ENCODE measurements around the gene DSCAML1. TPM values are rescaled to one million over a fixed set of nuclear protein-coding genes. Genes with fewer than 3 reads are reported as not detected.

The DSCAML1 gene
- total RNA-seq, 1 donor from 2014 or later, result 8.0 TPM

GRCh38 chr11:117613521-117613920, 183.5 kb downstream of the DSCAML1 start:
- no peak for DNase-seq (ENCODE audit: low spot score)

- DNase-seq (ENCODE audit: low spot score), result no peak
Observed at GRCh38 chr11:117612177-117612576, 184.8 kb downstream of the DSCAML1 start.

GRCh38 chr11:117610901-117611300, 186.1 kb downstream of the DSCAML1 start:
- DNase-seq (ENCODE audit: low spot score), result no peak

- DNase-seq (ENCODE audit: low spot score), result no peak
Observed at GRCh38 chr11:117610045-117610444, 187.0 kb downstream of the DSCAML1 start.

- no peak for DNase-seq (ENCODE audit: low spot score)
Observed at GRCh38 chr11:117607449-117607848, 189.6 kb downstream of the DSCAML1 start.

GRCh38 chr11:117606790-117607189, 190.2 kb downstream of the DSCAML1 start:
- DNase-seq (ENCODE audit: low spot score), result no peak

GRCh38 chr11:117606211-117606610, 190.8 kb downstream of the DSCAML1 start:
- DNase-seq (ENCODE audit: low spot score), result no peak

GRCh38 chr11:117605331-117605730, 191.7 kb downstream of the DSCAML1 start:
- DNase-seq (ENCODE audit: low spot score), result no peak

GRCh38 chr11:117604336-117604995, 192.6 kb downstream of the DSCAML1 start:
- DNase-seq (ENCODE audit: low spot score), result no peak

- DNase-seq (ENCODE audit: low spot score), result no peak
Observed at GRCh38 chr11:117603932-117604331, 193.1 kb downstream of the DSCAML1 start.

- DNase-seq (ENCODE audit: low spot score), result no peak
Observed at GRCh38 chr11:117601006-117601708, 195.9 kb downstream of the DSCAML1 start.

- DNase-seq (ENCODE audit: low spot score), result no peak
Observed at GRCh38 chr11:117600234-117600783, 196.7 kb downstream of the DSCAML1 start.

- DNase-seq (ENCODE audit: low spot score), result peak; percentile 17
Observed at GRCh38 chr11:117597071-117597470, 199.9 kb downstream of the DSCAML1 start.

- no peak for DNase-seq (ENCODE audit: low spot score)
Observed at GRCh38 chr11:117595440-117595839, 201.6 kb downstream of the DSCAML1 start.

GRCh38 chr11:117594721-117595120, 202.3 kb downstream of the DSCAML1 start:
- DNase-seq (ENCODE audit: low spot score), result no peak

- DNase-seq (ENCODE audit: low spot score), result no peak
Observed at GRCh38 chr11:117593065-117593464, 204.0 kb downstream of the DSCAML1 start.

GRCh38 chr11:117591316-117592039, 205.5 kb downstream of the DSCAML1 start:
- no peak for DNase-seq (ENCODE audit: low spot score)

GRCh38 chr11:117589063-117589462, 208.0 kb downstream of the DSCAML1 start:
- no peak for DNase-seq (ENCODE audit: low spot score)

- no peak for DNase-seq (ENCODE audit: low spot score)
Observed at GRCh38 chr11:117588166-117588810, 208.7 kb downstream of the DSCAML1 start.

- DNase-seq (ENCODE audit: low spot score), result no peak
Observed at GRCh38 chr11:117587416-117587815, 209.6 kb downstream of the DSCAML1 start.

GRCh38 chr11:117586392-117586791, 210.6 kb downstream of the DSCAML1 start:
- no peak for DNase-seq (ENCODE audit: low spot score)

GRCh38 chr11:117585631-117586030, 211.4 kb downstream of the DSCAML1 start:
- DNase-seq (ENCODE audit: low spot score), result no peak
